Cerebellar nuclear complex (tissue), 1 donor: ENCODE measurements around the gene SYNDIG1.
A peak's percentile ranks its signal among the peaks of the same experiment; 100 is the strongest.

Source experiments
- DNase-seq, 2 experiments: peaks; one replicate each; lab custom pipeline; 2025; lab: John Stamatoyannopoulos, UW

SYNDIG1 gene

GRCh38 chr20:24585796-24586522, 116.5 kb downstream of the SYNDIG1 start:
- no peak for DNase-seq

- no peak for DNase-seq
Observed at GRCh38 chr20:24586523-24586840, 117.1 kb downstream of the SYNDIG1 start.

- peak in 1 of 2 experiments; percentile 17 for DNase-seq
Observed at GRCh38 chr20:24587384-24588046, 118.1 kb downstream of the SYNDIG1 start.

GRCh38 chr20:24588047-24588635, 118.7 kb downstream of the SYNDIG1 start:
- DNase-seq, result no peak

- DNase-seq, result no peak
Observed at GRCh38 chr20:24588725-24589340, 119.4 kb downstream of the SYNDIG1 start.

GRCh38 chr20:24589381-24589780, 120.0 kb downstream of the SYNDIG1 start:
- DNase-seq, result no peak

- DNase-seq, result no peak
Observed at GRCh38 chr20:24589815-24590177, 120.4 kb downstream of the SYNDIG1 start.

- no peak for DNase-seq
Observed at GRCh38 chr20:24590178-24590982, 121.0 kb downstream of the SYNDIG1 start.

- no peak for DNase-seq
Observed at GRCh38 chr20:24597051-24597450, 127.6 kb downstream of the SYNDIG1 start.

- DNase-seq, result no peak
Observed at GRCh38 chr20:24598346-24598745, 128.9 kb downstream of the SYNDIG1 start.

GRCh38 chr20:24598996-24599395, 129.6 kb downstream of the SYNDIG1 start:
- no peak for DNase-seq

GRCh38 chr20:24600012-24600411, 130.6 kb downstream of the SYNDIG1 start:
- no peak for DNase-seq

- no peak for DNase-seq
Observed at GRCh38 chr20:24603454-24603853, 134.0 kb downstream of the SYNDIG1 start.

- DNase-seq, result no peak
Observed at GRCh38 chr20:24604966-24605665, 135.7 kb downstream of the SYNDIG1 start.

GRCh38 chr20:24605937-24606455, 136.6 kb downstream of the SYNDIG1 start:
- DNase-seq, result no peak

- no peak for DNase-seq
Observed at GRCh38 chr20:24607402-24607801, 138.0 kb downstream of the SYNDIG1 start.

- DNase-seq, result no peak
Observed at GRCh38 chr20:24608926-24609667, 139.7 kb downstream of the SYNDIG1 start.

- DNase-seq, result no peak
Observed at GRCh38 chr20:24609757-24610156, 140.3 kb downstream of the SYNDIG1 start.

GRCh38 chr20:24610341-24611115, 141.1 kb downstream of the SYNDIG1 start:
- DNase-seq, result no peak
